Measurements from ENCODE around the gene MCAM.

DNA sequence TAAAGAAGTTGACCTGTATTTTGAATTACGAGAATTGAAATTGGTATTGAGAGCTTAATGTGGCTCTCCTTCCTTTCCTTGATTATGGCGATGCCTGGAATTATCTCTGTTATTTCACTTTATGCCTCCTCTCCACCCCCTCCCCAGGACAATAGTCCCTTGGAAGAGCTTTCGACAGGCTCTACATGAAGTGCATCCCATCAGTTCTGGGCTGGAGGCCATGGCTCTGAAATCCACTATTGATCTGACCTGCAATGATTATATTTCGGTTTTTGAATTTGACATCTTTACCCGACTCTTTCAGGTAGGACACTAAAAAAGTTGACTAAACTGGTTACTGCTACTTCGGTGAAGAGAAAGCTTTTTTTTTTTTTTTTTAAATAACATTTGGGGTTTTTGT is 43.2 kb downstream of the MCAM start:
- TF ChIP-seq TAF1 (IDR thresholded peaks at IDR 0.05; ENCODE audit: low read depth) (no peak), YY1 (IDR thresholded peaks at IDR 0.05; ENCODE audit: low read depth) (no peak), EP300 (IDR thresholded peaks at IDR 0.05; ENCODE audit: borderline replicate concordance) (no peak), NFIC (IDR thresholded peaks at IDR 0.05) (no peak), EGR1 (IDR thresholded peaks at IDR 0.05) (no peak), TCF12 (IDR thresholded peaks at IDR 0.05; ENCODE audit: low read depth) (no peak), RAD21 (IDR thresholded peaks at IDR 0.05; ENCODE audit: low read depth) (no peak)
- TF ChIP-seq, protein P1, sequence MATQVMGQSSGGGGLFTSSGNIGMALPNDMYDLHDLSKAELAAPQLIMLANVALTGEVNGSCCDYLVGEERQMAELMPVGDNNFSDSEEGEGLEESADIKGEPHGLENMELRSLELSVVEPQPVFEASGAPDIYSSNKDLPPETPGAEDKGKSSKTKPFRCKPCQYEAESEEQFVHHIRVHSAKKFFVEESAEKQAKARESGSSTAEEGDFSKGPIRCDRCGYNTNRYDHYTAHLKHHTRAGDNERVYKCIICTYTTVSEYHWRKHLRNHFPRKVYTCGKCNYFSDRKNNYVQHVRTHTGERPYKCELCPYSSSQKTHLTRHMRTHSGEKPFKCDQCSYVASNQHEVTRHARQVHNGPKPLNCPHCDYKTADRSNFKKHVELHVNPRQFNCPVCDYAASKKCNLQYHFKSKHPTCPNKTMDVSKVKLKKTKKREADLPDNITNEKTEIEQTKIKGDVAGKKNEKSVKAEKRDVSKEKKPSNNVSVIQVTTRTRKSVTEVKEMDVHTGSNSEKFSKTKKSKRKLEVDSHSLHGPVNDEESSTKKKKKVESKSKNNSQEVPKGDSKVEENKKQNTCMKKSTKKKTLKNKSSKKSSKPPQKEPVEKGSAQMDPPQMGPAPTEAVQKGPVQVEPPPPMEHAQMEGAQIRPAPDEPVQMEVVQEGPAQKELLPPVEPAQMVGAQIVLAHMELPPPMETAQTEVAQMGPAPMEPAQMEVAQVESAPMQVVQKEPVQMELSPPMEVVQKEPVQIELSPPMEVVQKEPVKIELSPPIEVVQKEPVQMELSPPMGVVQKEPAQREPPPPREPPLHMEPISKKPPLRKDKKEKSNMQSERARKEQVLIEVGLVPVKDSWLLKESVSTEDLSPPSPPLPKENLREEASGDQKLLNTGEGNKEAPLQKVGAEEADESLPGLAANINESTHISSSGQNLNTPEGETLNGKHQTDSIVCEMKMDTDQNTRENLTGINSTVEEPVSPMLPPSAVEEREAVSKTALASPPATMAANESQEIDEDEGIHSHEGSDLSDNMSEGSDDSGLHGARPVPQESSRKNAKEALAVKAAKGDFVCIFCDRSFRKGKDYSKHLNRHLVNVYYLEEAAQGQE (IDR thresholded peaks at IDR 0.05; ENCODE audit: low read depth) = no peak
- TF ChIP-seq, protein P2, sequence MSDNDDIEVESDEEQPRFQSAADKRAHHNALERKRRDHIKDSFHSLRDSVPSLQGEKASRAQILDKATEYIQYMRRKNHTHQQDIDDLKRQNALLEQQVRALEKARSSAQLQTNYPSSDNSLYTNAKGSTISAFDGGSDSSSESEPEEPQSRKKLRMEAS (IDR thresholded peaks at IDR 0.05) = no peak
- TF ChIP-seq, protein P3, sequence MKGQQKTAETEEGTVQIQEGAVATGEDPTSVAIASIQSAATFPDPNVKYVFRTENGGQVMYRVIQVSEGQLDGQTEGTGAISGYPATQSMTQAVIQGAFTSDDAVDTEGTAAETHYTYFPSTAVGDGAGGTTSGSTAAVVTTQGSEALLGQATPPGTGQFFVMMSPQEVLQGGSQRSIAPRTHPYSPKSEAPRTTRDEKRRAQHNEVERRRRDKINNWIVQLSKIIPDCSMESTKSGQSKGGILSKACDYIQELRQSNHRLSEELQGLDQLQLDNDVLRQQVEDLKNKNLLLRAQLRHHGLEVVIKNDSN (IDR thresholded peaks at IDR 0.05) = no peak
